Measurements from ENCODE around the gene ADCYAP1R1.

ADCYAP1R1 gene

DNA sequence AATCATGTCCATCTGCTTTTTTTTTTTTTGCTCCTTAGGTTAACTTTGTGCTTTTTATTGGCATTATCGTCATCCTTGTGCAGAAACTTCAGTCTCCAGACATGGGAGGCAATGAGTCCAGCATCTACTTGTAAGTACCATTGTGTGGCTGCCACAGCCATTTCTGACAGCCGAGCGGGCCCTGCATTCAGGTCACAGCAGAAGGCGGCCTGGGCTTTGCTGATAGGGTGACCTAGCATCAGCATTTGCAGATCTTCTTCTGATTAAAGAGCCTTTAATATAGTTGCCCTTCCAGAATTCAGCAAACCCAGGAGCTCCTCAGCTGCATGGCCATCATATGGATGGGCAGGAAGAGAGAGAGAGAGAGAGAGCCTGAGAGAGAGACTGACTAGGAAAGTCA, 40.5 kb downstream of the ADCYAP1R1 start:
- DNase-seq, result no peak

DNA sequence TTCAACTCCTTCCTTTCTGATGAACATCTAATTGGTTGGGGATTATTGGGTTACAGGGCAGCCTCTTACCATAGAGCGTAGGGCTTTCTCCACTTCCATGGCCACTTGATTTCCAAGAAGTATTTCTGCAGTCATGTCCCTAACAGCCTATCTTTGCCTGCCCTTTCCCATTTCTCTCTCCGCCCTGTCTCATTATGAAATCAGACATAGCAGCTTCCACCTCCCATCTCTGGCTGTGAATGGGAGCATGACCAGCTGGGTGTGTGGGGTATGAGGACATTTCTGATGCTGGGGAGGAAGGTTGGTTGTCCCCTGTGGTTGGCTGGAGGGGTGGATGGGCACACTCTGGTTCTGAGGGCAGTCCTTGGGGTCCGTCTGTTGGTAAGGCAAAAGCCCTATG, 41.2 kb downstream of the ADCYAP1R1 start:
- no peak for DNase-seq

DNA sequence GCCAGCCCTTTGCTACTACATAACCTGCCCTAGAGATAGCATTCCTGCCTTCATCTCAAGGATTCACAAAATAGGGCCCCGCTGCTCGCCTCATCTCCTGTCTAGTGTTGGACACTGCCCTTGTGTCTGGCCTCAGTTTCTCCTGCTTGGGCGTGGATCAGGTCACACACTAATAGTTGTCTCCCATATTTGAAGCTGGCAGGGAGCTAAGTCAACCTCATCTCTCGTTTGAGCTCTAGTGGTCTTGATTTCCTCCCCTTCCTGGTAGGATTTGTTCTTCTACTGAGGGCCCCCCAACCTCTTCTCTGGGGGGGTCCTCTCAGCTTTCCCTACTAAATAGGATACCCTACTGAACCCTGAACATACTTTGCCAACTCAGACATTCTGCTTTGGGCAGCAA, 42.2 kb downstream of the ADCYAP1R1 start:
- DNase-seq, result no peak

DNA sequence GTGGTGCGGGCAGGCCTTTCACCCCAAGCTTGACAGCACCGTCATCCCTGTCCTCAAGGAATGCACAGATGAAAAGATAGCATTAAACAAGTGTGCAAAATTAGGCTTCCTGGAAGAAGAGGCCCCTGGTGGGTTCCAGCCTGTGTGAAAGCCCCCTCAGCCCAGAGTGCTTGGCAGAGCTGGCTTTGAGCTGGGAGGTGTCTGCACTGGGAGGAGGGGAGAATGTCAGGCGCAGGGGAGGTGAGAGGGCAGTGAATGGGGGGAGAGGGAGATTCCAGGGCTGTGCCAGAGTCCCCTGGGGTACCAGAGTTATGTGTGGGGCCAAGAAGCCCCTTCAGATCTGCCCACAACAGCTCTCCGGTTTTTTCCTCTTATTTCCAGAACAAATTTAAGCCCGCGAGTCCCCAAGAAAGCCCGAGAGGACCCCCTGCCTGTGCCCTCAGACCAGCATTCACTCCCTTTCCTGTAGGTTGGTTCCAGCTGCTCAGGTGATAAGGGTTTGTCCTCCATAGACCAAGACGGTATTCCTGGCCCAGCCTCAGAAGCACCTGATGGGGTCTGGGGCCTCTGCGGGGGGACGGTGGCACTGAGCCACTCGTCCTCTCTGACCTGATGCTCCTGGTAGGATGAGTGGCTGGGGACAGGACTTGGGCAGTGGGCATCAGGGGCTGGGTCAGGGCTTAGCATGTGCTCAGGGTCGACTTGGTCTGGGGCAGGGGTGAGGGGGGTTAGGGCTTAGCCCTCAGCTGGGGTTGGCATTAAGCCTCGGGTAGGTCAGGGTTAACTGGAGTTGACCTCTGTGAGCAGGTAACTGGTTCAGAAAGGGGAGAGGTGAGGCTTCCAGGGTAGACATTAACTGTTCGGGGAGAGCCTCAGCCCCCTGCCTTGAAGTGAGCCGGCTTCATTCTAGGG, 43.4 kb downstream of the ADCYAP1R1 start:
- DNase-seq, result no peak

DNA sequence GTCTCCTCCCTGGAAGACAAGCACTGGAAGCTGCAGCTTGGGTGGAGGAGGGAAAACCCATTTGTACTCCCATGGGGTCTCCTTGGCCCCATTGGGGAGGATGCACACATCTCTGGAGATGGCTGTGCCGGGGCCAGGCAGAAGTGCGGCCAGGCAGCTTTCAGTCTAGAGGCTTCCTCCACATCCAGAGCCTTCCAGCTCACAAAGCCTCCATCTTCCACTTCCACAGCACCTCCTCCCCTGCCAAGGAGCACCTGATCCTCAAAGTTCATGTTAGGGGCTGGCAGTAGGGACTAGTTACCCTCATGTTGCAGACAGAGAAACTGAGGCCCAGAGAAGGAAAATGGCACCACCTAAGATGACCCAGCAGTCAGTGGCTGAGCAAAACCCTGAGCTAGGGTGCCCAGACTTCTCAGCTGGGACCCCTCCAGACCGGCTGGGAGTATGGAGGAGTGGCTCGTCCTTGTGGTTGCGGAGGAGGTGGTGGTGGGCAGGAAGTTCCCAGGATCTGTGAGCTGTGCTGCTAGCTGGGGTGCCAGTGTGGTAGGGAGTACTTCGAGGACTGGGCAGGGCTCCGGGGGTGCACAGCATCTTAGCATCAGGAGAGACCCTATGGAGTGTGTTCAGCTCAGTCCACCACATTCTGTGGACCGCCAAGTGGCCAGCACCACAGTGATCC, 44.2 kb downstream of the ADCYAP1R1 start:
- DNase-seq, result no peak

DNA sequence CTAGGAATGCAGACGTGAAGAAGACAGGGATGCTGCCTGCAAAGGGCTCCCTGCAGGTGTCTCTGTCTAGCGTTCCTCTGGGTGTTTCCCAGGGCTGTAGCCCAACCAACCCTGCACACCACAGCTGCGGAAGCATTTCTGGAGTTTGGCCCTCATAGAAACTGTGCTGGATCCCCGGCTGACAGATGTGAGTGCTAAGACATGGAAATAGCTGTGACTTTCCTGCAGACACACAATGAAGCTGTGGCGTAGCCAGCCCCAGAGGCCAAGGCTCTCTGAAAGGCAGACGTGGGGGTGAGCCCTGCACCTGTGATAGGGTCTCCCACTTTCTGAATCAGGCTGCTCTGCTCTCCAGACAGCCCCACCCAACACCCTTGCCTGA, 44.8 kb downstream of the ADCYAP1R1 start:
- DNase-seq, result no peak

DNA sequence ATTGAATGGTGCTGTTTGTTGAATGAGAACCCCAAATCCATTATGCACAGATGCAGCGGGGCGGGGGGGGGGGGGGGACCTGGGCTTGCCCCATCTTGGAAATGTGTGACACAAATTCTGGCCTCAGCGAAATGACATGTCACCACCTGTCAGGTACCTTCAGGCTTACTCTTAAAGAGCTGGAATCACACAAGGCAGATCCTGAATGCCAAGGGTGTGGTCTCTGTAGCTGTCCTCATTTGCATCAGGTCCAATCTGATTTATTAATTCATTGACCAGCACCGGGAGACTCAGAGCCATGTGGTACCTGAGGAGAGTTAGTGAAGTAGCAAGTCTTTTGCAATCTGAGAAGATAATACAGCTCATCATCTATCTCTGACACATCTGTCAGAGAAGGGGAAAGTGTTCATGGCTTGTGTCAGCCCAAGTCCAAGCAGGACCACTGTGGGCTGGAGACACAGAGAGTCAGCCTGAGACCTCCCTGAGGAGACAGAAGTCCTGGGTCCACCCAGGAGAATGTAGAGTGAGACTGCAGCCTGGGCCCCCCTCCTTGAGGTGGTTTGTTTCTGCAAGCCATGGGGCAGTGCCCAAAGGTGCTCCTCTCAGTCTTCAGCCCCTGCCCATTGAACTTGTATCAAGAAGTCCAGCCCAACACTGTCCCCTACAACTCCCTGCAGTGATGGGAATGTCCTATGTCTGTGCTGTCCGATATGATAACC, 46.7 kb downstream of the ADCYAP1R1 start:
- no peak for DNase-seq

DNA sequence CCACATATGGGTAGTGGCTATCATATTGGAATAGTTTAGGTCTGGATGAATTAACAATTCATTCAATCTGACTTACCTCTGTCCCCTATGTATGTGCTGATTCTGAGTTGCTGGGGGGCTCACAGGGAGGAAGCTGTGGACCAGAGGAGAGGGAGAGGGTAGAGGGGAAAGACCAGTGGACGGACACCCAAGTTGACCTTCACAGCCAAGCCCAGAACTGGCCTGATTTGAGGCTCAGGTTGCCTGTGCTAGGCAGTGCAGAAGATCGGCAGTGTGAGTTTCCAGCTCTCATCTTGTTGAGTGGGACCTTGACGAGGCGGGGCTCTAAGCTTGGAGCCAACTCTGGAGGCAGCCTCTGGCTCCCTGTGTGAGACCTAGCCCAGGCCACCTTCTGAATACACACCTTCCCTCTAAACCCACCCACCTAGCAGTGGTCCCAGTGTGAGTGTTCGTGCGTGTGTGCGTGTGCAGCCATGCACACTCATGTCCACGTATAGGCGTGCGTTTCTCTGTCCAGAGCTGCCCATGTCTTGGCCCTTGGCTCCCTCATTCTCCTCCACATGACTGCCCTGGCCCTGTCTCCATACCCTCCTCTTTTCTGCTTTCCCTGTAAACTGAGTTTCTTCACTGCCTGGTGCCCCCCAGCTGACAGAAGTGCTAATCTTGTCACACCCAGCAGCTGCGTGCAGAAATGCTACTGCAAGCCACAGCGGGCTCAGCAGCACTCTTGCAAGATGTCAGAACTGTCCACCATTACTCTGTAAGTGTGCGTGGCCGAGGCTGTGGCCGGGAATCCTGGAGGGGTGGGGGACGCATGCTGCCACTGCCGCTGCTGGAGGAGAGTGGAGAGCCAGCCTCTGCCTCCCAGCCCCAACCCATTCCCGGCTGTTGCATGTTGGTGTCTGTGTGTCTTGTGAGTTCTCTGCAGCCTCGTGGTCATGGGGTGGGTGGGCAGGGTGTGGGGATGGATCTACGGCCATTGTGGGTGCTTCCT, 47.6 kb downstream of the ADCYAP1R1 start:
- no peak for DNase-seq

DNA sequence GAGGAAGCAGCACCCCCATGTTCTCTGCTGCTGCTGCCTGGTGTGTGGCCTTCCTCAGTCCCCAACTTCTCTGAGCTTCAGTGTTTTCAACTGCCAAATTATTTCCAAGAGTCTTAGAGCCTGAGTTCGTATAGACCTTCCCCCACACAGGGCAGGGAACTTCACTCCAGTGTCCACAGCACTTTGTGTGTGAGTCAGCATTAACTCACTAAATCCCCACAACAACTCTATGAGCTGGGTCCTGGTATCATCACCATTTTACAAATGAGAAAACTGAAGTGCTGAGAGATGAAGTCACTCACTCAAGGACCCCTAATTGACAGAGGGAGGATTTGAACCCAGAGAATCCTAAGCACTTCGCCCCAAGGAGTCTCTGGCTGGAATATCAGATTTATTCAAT, 48.3 kb downstream of the ADCYAP1R1 start:
- no peak for DNase-seq

DNA sequence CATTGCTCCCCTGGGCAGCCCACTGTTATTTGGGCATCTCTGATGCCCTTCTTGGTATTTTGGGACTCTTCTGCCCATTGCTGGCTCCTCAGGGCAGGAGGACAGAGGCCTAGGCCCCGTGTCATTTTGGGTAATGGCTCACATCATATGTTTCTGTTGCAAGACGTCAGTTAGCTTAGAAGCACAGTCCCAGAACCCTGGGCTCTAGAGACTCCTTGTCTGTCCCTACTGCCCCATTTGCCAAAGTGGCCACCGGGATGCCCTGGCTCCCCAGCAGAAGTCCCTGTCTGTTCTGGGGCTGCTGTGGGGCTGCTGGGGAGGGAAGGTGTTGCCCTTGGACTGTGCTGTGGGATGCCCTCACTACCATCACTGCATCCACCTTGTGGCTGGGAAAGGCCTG, 48.8 kb downstream of the ADCYAP1R1 start:
- no peak for DNase-seq

DNA sequence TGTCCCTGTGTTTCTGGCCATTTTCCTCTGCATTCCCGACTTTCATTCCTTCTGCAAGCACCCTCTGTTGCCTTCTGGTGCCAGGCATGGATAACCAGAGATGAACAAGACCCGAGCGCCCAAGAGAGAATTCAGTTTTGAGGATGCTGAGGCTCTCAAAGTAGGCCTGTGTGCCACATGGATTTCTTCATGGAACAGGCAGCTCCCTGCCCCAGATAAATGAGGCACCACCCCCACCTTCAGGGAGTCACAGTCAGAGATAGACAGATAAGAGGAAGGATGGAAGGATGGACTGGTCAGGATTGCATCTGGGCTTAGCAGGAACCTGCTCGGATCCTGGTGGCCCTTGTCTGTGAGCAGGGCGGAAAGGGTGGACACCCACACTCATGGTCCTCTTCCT, 49.4 kb downstream of the ADCYAP1R1 start:
- no peak for DNase-seq

DNA sequence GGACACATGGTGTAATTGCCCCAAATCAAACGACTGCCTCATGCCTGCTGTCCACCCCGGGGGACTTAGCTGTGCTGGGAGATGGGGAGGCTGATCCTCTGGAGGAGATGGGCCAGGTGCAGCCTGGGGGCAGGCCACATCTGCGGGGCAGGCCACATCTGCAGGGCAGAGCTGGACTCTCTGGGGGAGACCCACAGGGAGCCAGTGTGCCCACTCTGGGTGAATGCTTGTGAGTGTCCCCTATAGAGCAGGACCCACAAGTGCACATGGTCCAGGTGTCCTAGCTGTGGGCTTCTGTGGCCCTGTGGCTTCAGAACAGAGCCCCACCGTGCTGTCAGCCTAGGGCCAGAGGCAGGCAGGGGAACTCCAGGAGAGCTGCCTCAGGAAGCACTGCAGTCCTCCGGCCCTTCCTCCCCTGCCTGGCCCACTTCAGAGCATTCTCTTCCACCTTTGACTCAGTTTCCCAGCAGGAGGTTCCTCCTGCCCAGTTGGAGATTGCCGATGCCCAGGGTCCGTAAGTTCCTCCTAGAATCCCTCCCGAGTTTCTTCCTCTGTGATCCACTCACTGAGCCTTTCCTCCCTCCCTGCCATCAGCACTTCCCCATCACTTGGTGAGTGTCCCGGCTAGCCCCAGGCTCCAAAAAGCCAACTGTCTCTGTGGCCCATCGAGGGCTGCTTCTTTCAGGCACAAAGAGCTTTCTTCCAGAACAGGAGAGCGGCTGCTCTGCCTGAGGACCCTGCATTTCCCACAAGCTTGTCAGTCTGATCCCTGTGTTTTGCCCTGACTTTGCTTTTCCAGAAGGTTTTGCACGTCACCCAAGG, 50.3 kb downstream of the ADCYAP1R1 start:
- DNase-seq, result no peak

DNA sequence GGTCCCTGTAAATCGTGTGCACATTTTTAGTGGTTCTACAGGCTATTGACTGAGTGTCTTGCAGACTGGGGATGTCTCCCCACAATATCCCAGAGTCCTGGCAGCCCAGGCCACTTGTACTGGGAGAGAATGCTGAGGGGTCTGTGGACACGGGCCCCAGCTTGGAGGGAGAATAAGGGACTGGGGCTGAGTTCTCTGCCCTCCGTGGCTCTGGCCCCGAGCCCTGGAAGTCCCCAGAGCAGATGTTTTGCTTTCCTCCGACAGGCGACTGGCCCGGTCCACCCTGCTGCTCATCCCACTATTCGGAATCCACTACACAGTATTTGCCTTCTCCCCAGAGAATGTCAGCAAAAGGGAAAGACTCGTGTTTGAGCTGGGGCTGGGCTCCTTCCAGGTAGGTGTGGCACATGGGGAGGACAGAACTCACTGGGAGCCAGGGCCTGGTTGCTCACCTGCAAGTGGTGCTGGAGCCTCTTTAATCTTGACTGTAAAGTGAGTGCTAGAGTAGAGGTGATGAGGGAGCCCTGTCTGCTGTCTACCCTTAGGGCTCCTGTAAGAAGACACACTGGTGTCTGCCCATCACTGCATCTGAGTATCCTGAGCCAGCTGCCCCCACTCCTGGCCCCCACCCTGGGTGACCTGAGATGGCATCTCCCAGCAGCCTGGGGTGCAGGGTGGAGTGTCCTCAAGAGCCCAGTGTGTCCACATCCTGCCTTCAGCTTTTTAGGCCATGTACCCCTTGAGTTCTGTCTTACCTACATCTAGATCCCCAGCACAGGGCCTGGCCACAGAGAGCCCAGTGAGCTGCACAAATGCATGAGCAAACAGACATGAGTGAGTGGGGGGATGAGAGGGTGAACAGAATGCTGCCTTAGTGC, 51.1 kb downstream of the ADCYAP1R1 start:
- DNase-seq, result no peak

DNA sequence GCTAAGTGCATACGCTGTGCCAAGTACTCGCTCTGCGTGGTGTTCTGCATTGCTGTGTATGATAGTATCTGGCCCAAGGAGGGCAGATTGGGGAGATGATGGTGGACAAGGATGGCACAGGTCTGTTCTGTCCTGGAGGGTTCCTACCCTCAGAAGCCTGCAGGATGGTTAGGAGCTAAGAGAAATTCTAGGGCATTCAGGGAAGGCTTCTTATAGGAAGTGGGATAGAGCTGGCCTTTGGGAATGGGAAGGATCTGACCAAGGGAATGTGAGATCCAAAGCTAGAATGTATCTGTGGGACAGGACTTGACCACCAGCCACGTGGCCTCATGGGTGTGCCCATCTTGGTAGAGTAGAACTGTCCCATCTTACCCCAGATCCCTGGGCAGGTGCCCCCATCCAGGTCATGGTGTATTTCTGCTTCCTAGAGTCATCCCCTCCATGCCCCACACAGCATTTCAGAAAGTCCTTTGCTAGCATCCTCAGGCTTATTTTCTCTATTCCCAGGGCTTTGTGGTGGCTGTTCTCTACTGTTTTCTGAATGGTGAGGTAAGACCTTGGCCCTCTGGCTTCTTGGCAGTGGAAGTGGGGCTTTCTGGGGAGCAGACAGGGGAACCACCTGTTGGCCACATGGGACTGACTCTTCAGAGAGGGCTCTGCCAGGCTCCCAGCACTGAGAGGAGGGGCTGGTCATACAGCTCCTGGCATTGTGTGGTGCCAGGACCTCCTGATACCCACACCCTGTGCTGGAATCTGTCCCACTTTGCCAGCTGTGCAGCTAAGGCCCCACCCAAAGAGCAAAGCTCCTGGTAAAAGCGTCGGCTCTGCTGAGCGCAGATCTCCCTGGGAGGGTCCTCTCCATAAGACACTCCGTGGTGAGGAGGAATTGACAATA, 52.5 kb downstream of the ADCYAP1R1 start:
- DNase-seq, result no peak

DNA sequence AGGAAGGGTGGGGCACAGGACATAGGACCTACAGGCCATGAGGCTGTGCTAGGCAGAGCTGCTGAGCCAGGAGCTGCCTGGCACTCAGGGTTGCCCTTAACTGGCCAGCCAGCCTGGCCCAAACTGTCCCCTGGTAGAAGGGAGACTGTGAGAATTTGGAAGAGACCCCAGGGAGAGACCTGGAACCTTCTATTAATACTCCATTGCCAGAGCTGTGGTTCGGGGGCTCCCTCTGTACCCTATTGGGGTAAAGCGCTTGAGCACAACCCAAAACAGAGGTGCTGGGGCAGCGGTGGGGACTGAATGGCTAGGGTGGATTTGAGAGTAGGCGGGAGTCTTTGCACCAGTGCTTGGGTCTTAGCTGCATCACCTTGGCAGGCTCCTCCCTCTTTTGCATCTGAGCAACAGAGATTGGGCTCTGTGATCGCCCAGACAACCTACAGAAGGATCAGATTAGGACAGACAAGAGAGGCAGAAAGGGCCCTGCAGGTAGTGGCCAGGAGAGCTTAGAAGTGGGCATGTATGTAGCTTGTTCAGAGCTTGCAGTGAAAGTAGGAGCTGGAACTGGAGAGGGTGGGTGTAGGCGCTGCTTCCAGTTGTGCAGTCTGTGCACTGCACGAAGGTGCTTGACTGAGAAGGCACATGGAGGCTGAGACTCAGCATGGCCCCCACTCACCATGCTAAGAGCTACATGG, 53.3 kb downstream of the ADCYAP1R1 start:
- no peak for DNase-seq

DNA sequence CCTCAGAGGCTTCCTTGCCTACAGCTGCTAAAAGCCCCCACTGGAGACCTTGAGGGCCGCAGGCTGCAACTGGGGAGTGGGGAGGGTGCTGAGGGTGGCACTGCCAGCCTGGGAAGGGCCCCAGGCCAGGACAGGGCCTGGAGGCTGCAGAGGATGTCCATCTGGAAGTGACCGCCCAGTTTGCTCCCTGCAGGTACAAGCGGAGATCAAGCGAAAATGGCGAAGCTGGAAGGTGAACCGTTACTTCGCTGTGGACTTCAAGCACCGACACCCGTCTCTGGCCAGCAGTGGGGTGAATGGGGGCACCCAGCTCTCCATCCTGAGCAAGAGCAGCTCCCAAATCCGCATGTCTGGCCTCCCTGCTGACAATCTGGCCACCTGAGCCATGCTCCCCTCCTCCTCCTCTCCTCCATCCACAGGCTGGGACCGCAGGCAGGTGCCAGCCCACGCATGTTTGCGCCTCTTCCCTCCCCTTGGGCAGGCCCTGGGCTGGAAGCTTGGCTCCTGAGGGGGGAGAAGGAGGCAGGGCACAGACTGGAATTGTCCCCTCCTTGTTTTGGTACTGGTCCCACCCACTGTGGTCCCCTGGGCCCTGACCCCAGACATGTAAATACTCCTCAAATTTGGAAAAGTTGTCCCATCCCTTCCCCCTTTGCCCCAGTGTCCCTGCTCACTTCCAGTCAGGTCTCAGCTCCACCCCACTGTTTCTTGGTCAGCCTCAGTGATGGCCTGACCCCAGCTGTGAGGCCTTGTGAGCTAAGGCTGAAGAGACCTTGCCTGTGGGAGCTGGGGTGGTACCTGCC, 54.4 kb downstream of the ADCYAP1R1 start:
- no peak for DNase-seq

DNA sequence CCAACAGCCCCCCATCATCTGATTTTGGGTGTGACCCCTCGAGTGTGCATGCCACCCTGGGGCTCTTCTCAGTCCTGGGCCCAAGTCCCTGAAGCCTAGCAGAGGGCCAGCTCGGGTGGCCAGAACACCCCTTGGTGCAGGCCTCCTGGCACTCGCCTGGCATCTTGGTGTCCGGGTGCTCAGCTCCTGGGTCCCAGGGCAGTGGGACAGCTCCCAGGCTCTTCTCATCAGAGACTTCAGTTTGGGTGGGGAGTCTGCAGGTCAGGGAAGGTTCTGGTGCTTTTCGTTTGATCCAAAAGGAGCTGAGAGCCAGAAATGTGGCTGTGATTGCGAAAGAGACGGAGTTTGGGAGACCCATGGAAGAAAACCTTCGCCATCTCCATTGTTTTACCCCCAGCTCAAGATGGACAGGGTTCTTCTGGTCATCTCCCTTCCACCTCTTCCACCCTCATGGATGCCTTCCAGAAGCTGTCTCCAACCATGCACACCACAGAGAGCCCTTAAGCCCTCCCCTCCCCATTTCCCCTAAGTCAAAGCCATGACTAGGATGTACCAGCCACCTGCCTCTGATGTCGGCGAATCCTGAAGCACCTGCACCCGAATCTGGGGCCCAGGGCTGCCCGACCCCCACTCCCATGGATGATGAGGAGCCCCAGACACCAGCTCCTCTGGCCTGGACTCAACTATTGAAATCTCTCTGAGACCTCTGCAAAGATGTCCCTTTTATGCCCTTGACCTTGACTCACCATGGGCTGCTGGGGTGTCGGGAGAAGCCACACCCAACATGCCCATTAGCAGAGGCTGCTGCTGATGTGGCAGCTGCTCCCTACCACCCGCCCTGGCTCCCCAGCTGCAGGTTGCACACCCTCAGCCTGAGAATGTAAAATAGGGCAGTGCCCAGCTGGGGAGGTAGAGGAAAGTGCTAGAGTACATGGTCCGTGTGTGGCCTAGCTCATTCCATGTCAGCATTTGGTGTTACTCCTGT, 55.3 kb downstream of the ADCYAP1R1 start:
- DNase-seq, result no peak

Measured in NCI-H1694 (cell line).